DMS153 treated with DMSO at 0.1 percent for 48 hours (cell line): Measurements from ENCODE around the gene RBP5.

Experiments
- DNase-seq: peaks from one replicate; lab custom pipeline; 2025; ENCODE audit not compliant: unreplicated experiment; lab: John Stamatoyannopoulos, UW

RBP5 gene

GRCh38 chr12:7076493-7076892 lies 52.2 kb downstream of the RBP5 start:
- no peak for DNase-seq

- no peak for DNase-seq
Measured at GRCh38 chr12:7075939-7076338, 52.8 kb downstream of the RBP5 start.

- DNase-seq, result no peak
Measured at GRCh38 chr12:7075518-7075917, 53.2 kb downstream of the RBP5 start.

GRCh38 chr12:7073946-7074345 lies 54.7 kb downstream of the RBP5 start:
- no peak for DNase-seq
